Measurements from ENCODE around the gene PTP4A1. TPM values are rescaled to one million over a fixed set of nuclear protein-coding genes. Genes with fewer than 3 reads are reported as not detected.

Gene PTP4A1
- total RNA-seq, 2 experiments from 2014 or later, result 65.2 to 66.4 TPM

DNA sequence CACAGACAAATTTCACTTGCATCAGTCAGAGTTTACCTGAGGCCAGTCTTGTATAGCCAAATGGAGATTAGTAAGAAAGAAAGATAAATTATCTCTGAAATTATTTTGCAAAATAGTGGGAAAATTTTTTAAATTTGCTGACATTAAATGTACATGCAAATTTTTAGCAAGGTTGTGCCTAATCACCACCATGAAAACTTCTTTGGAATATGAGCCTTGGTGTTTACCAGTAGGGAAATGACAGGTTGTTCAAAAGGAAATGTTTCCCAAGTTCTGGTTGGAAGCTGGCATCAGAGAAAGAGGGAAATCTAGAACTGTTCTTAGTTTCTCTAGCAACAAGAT, 34.4 kb upstream of the PTP4A1 start:
- no peak for ATAC-seq (ENCODE audit: low read depth)
- Mint-ChIP-seq H3K4me3 (no peak overlapping the region), H3K4me1 (peaks cover 2% of the 10 kb centered on the region), H3K27ac (no peak overlapping the region), H3K9me3 (peaks cover 3% of the 10 kb centered on the region), H3K36me3 (peaks cover 3% of the 10 kb centered on the region), H3K27me3 (peaks cover 25% of the 10 kb centered on the region)
- no peak for DNase-seq
- POLR2A ChIA-PET, result no interaction called here

DNA sequence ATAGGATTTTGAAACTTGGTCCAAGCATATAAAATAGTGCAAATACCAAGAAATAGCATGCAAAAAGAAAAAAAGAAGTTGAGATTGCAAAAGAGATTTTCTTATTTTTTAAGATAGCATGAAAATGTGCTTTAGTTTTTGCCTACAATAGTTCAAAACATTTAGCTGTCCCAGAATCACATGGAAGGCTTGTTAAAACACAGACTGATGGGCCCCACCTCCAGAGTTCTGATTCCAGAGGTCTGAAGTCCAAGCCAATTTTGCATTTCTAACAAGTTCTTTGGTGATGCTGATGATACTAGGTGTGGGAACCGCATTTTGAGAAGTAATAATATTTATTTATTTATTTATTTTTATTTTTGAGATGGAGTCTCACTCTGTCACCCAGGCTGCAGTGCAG, 33.7 kb upstream of the PTP4A1 start:
- Mint-ChIP-seq H3K27me3 (peaks cover 25% of the 10 kb centered on the region), H3K36me3 (peaks cover 3% of the 10 kb centered on the region), H3K9me3 (peaks cover 3% of the 10 kb centered on the region), H3K4me1 (peaks cover 2% of the 10 kb centered on the region), H3K27ac (no peak overlapping the region), H3K4me3 (no peak overlapping the region)
- ATAC-seq (ENCODE audit: low read depth) (no peak), DNase-seq (no peak)
- POLR2A ChIA-PET, result no interaction called here

DNA sequence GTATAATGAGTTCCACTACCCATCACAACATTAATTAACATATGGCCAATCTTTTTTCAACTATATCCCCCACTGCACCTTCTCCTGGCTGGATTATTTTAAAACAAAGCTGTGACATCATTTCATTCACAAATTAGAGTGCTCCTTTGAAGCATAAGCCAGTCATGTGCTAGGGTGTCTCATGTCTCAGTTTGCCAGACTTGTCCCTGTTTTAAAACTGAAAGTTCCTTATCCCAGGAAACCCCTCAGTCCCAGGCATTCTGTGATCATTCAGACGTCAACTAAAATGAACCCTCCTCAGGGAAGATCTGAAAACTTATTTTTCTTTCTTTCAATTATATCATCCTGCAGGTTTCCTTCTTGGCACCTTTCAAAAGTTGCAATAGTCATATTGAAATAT, 29.3 kb upstream of the PTP4A1 start:
- Mint-ChIP-seq H3K4me3 (no peak overlapping the region), H3K4me1 (peaks cover 2% of the 10 kb centered on the region), H3K27ac (no peak overlapping the region), H3K36me3 (peaks cover 3% of the 10 kb centered on the region), H3K9me3 (peaks cover 3% of the 10 kb centered on the region), H3K27me3 (peaks cover 44% of the 10 kb centered on the region)
- ATAC-seq (ENCODE audit: low read depth) (no peak), DNase-seq (no peak)
- POLR2A ChIA-PET, result no interaction called here

DNA sequence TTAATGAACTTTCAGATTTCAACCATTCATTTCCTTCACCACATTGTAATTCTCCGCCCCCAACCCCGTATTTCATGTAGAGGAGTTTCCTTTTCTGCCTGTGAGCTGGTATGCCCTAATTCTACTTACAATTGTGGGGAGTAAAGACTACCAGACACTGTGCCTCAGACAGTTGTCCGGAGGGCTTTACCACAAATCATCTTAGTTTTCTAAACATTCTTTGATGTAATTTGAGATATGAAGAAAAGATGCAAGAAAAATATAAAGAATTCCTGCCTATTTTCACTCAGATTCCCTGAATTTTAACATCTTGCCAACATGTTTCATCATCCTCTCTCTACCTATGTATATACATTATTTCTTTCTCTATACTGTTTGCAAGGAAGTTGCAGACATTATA, 28.3 kb upstream of the PTP4A1 start:
- Mint-ChIP-seq H3K27me3 (peaks cover 44% of the 10 kb centered on the region), H3K27ac (no peak overlapping the region), H3K9me3 (peaks cover 3% of the 10 kb centered on the region), H3K4me1 (peaks cover 2% of the 10 kb centered on the region), H3K36me3 (peaks cover 3% of the 10 kb centered on the region), H3K4me3 (no peak overlapping the region)
- DNase-seq (no peak), ATAC-seq (ENCODE audit: low read depth) (no peak)
- POLR2A ChIA-PET, result no interaction called here

DNA sequence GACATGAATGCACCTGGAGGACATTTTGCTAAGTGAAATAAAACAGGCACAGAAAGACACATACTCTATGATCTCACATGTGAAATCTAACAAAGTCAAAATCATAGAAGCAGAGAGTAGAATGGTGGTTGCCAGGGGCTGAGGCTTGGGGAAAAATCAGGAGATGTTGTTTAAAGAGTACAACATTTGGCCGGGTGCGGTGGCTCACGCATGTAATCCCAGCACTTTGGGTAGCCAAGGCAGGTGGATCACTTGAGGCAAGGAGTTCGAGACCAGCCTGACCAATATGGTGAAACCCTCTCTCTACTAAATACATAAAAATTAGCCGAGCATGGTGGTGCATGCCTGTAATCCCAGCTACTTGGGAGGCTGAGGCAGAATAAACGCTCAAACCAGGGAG, 26.0 kb upstream of the PTP4A1 start:
- POLR2A ChIA-PET, result no interaction called here
- no peak for DNase-seq
- peaks cover 3% of the 10 kb centered on the region for H3K36me3 Mint-ChIP-seq
- no peak overlapping the region for H3K27ac Mint-ChIP-seq
- peaks cover 1% of the 10 kb centered on the region for H3K9me3 Mint-ChIP-seq
- no peak overlapping the region for H3K4me3 Mint-ChIP-seq
- H3K27me3 Mint-ChIP-seq, result peaks cover 36% of the 10 kb centered on the region
- no peak for ATAC-seq (ENCODE audit: low read depth)
- H3K4me1 Mint-ChIP-seq, result peaks cover 2% of the 10 kb centered on the region

DNA sequence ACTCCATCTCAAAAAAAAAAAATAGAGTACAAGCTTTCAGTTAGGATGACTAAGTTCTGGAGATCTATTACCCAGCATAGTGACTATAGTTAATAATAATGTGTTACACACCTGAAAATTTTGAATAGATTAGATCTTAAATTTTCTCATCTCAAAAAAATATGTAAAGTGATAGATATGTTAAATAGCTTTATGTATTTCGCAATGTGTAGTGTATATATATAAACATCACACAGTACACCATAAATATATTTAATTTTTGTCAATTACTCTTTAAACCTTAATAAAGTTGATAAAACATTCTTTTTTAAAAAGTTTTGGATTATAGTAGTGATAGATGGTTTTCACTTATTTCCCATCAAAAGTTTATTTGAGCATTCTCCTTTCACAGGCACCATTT, 25.6 kb upstream of the PTP4A1 start:
- H3K36me3 Mint-ChIP-seq, result peaks cover 3% of the 10 kb centered on the region
- ATAC-seq (ENCODE audit: low read depth) (no peak), DNase-seq (no peak)
- H3K27ac Mint-ChIP-seq, result no peak overlapping the region
- peaks cover 1% of the 10 kb centered on the region for H3K9me3 Mint-ChIP-seq
- H3K27me3 Mint-ChIP-seq, result peaks cover 31% of the 10 kb centered on the region
- H3K4me3 Mint-ChIP-seq, result no peak overlapping the region
- H3K4me1 Mint-ChIP-seq, result peaks cover 2% of the 10 kb centered on the region
- POLR2A ChIA-PET, result no interaction called here

DNA sequence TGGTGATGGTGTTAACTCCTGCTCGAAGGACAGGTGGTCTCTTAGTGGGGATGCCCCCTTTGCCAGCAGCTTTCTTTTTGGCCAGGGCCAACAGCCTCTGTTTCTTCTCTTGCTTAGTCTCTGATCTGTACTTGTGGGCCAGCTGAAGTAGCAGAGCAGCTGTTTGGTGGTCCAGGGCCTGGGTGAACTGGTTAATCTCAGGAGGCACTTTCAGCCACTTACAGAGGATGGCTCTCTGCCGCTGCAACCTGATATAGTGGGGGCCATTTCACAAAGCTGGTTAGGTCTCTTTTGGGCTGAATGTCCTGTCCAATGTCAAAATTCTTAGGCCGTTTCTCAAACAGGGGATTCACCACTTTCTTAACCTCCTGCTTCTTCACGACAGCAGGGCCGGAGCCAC, 23.2 kb upstream of the PTP4A1 start:
- Mint-ChIP-seq H3K27ac (no peak overlapping the region), H3K4me1 (peaks cover 2% of the 10 kb centered on the region), H3K4me3 (no peak overlapping the region), H3K27me3 (peaks cover 21% of the 10 kb centered on the region), H3K36me3 (no peaks in the 10 kb centered on the region), H3K9me3 (no peaks in the 10 kb centered on the region)
- POLR2A ChIA-PET, result no interaction called here
- no peak for DNase-seq
- no peak for ATAC-seq (ENCODE audit: low read depth)

DNA sequence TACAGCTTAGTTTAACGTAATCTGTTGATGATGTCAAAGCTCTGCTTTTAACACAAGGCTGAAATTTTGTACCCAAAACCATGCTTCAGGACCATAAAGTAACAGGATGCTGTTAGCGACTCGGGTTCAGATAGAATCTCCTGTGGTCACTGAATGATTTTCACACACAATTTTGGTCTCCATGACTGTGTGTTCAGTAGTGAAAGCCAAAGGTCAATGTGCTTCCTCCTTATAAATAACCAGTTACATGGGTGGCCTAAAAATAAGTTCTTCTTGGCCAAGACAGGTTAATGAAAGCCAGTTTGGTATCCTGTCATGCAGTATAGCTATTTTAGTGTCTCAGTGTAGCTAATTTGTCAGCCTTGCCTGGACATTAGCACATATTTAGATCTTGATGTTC, 19.1 kb upstream of the PTP4A1 start:
- Mint-ChIP-seq H3K4me3 (no peak overlapping the region), H3K9me3 (peaks cover 2% of the 10 kb centered on the region), H3K27ac (no peak overlapping the region), H3K4me1 (peaks cover 2% of the 10 kb centered on the region), H3K36me3 (no peaks in the 10 kb centered on the region), H3K27me3 (peaks cover 13% of the 10 kb centered on the region)
- DNase-seq, result no peak
- peak; percentile 26 for ATAC-seq (ENCODE audit: low read depth)
- POLR2A ChIA-PET, result no interaction called here

DNA sequence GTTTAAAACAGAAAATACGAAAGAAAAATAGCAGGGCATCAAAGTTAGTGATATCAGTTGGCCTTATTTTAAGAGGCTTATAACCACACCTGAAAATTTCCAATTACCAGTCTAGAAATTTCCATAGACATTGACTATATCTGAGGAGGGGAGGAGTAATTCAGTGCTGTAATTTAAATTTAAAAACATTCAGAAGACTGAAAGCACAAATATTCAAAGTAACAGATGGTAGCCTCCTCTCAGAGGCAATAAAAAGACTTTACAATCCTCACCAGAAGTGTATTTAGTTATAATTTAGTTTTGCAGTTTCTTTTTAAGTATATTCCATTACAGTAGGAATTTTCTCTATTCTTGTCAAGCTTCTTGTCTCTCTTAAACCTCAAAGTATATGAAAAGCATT, 18.4 kb upstream of the PTP4A1 start:
- Mint-ChIP-seq H3K27ac (no peak overlapping the region), H3K4me3 (no peak overlapping the region), H3K36me3 (no peaks in the 10 kb centered on the region), H3K4me1 (peaks cover 2% of the 10 kb centered on the region), H3K27me3 (peaks cover 15% of the 10 kb centered on the region), H3K9me3 (peaks cover 2% of the 10 kb centered on the region)
- ATAC-seq (ENCODE audit: low read depth) (no peak), DNase-seq (no peak)
- POLR2A ChIA-PET, result no interaction called here

DNA sequence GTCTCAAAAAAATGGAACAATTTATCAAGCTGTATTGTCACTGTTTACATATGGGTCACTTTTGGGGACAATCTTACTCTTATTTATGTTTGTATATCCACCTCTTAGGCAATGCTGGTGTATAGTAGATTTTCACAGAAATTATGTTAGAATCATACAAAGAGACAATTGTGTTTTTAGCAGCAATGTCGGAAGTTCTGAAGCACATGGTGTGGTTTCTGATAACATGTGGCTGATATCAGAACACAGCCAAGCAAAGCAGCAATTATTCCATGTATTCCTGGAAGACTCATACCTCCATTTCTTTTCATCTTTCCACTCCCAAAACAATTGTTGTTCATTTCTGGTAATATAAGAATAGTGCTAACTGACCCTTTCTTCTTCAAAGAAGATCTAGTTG, 17.5 kb upstream of the PTP4A1 start:
- H3K9me3 Mint-ChIP-seq, result peaks cover 2% of the 10 kb centered on the region

DNA sequence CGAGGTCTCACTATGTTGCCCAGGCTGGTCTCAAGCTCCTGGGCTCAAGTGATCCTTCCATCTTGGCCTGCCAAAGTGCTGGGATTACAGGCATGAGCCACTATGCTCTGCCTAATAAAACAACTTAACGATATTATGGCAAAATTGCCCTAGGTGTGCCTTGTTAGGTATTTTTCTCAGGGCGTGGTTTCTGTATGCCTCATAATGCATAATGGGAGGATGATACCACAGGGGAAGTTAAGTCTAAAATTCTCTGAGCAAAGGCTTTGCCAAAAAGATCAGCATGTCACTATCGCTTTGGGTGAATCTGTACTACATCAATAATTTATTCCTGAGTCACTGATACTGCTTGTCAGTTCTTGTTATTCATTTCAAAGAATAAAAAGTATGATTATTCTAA, 15.9 kb upstream of the PTP4A1 start:
- Mint-ChIP-seq H3K9me3 (peaks cover 2% of the 10 kb centered on the region), H3K4me1 (peaks cover 2% of the 10 kb centered on the region), H3K27me3 (peaks cover 12% of the 10 kb centered on the region), H3K4me3 (no peak overlapping the region), H3K36me3 (no peaks in the 10 kb centered on the region), H3K27ac (no peak overlapping the region)
- DNase-seq (no peak), ATAC-seq (ENCODE audit: low read depth) (no peak)
- POLR2A ChIA-PET, result no interaction called here

More for the DNA sequence above, 17.5 kb upstream of the PTP4A1 start:
- Mint-ChIP-seq H3K27me3 (peaks cover 12% of the 10 kb centered on the region), H3K27ac (no peak overlapping the region), H3K4me1 (peaks cover 2% of the 10 kb centered on the region), H3K36me3 (no peaks in the 10 kb centered on the region), H3K4me3 (no peak overlapping the region)
- ATAC-seq (ENCODE audit: low read depth) (no peak), DNase-seq (no peak)
- POLR2A ChIA-PET, result no interaction called here

DNA sequence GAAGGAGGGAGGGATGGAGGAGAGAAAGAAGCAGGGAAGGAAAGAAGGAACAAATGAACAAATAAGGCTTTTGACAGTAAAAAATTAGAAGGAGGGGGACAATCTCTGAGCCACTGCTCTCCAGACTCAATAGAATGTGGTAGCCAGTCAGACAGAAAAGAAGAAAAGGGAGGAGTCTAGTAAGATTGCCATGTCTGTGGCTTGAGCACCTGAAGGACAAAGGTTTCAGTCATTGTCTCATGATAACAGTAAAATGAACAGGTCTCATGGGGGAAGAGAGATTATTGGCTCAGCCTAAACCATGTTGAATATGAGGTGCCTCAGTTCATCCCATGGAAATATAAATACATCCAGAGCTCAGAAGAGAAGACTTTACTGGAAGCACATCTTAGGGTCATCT, 14.0 kb upstream of the PTP4A1 start:
- peaks cover 2% of the 10 kb centered on the region for H3K9me3 Mint-ChIP-seq
- no peaks in the 10 kb centered on the region for H3K36me3 Mint-ChIP-seq
- DNase-seq, result no peak
- POLR2A ChIA-PET, result no interaction called here
- H3K27ac Mint-ChIP-seq, result no peak overlapping the region
- H3K27me3 Mint-ChIP-seq, result peaks cover 12% of the 10 kb centered on the region
- no peak overlapping the region for H3K4me3 Mint-ChIP-seq
- H3K4me1 Mint-ChIP-seq, result peaks cover 2% of the 10 kb centered on the region
- no peak for ATAC-seq (ENCODE audit: low read depth)

DNA sequence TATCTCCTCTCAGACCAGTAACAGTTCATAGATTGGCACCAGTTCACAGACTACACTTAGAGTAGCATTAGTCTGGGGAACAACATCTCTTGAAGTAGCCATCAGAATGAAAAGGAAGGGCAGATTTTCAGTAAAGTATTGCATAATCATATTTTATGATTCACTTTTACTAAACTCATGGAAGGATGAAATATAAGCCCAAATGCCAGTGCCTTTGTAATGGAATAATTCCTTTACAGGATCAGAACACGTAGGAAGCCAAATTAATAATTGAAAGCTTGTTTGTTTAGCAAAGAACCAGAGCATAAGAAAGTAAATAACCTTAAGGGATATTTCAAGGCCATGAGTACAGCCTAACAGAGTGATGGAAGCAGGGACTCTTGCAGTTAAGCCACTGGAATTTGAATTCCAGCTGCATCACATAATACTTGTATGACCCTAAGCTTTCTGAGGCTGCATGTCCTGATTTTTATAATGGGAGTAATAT, 11.4 kb upstream of the PTP4A1 start:
- H3K27me3 Mint-ChIP-seq, result peaks cover 12% of the 10 kb centered on the region

DNA sequence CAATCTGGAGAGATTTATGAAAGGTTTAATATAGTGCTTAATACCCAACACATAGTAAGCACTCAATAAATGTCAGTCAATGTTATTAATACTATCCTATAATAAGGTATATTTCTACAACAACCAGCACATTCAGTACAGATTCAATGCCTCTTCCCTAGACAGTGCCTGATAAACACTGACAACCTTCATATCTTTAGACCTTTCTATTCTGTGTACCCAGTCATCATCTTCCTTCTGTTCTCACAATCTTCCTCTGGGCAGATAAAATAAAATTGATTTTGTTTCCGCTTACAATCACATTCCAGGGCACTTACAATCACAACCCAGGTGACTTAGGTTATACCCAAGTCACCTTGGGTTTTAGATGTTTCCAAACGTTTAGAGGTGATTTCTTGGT, 11.0 kb upstream of the PTP4A1 start:
- no peak overlapping the region for H3K27ac Mint-ChIP-seq
- peaks cover 12% of the 10 kb centered on the region for H3K27me3 Mint-ChIP-seq
- no peak overlapping the region for H3K4me3 Mint-ChIP-seq
- POLR2A ChIA-PET, result no interaction called here
- ATAC-seq (ENCODE audit: low read depth), result no peak
- H3K36me3 Mint-ChIP-seq, result no peaks in the 10 kb centered on the region
- DNase-seq, result no peak
- H3K4me1 Mint-ChIP-seq, result peaks cover 3% of the 10 kb centered on the region
- peaks cover 2% of the 10 kb centered on the region for H3K9me3 Mint-ChIP-seq

More for the DNA sequence above, 11.4 kb upstream of the PTP4A1 start:
- ATAC-seq (ENCODE audit: low read depth), result no peak
- H3K27ac Mint-ChIP-seq, result no peak overlapping the region
- POLR2A ChIA-PET, result interaction anchor here (0.7 kb wide), 1 partner anchor 1747 kb away, joined by 7 read pairs; no protein-coding TSS in a partner anchor
- no peaks in the 10 kb centered on the region for H3K36me3 Mint-ChIP-seq
- no peak overlapping the region for H3K4me3 Mint-ChIP-seq
- DNase-seq, result no peak
- H3K9me3 Mint-ChIP-seq, result peaks cover 2% of the 10 kb centered on the region
- H3K4me1 Mint-ChIP-seq, result no peaks in the 10 kb centered on the region

DNA sequence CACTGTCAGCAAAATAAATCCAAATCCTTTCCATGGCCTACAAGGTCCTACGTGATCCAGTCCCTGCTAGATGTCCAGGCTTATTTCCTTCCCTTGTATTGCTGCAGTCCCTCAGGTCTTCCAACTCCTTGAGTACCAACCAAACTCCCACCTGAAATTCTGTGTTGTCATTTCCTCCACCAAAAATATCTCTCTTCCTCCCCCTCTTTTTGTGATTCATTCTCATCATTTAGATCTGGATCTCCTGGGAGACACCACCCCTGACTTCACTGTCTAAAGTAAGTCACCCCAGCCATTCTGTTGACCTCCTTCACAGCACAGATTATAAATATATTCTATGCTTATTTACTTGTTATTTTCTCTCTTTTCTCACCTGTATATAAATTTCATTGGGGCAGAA, 9.0 kb upstream of the PTP4A1 start:
- DNase-seq (no peak), ATAC-seq (ENCODE audit: low read depth) (no peak)
- Mint-ChIP-seq H3K4me3 (no peak overlapping the region), H3K36me3 (no peaks in the 10 kb centered on the region), H3K9me3 (no peaks in the 10 kb centered on the region), H3K27me3 (peaks cover 2% of the 10 kb centered on the region), H3K27ac (no peak overlapping the region), H3K4me1 (peaks cover 6% of the 10 kb centered on the region)
- POLR2A ChIA-PET, result no interaction called here
